NCI-H128 (cell line): ENCODE data around the gene PARS2.
"Not testable (repeated sequence)": the region's sequence is repeated elsewhere in the genome, so short reads cannot be mapped to it uniquely, and the experiment has no call there.

Experiments used
- DNase-seq: peaks from one replicate; lab custom pipeline; 2025; ENCODE audit not compliant: unreplicated experiment; lab: John Stamatoyannopoulos, UW

PARS2 gene

DNA sequence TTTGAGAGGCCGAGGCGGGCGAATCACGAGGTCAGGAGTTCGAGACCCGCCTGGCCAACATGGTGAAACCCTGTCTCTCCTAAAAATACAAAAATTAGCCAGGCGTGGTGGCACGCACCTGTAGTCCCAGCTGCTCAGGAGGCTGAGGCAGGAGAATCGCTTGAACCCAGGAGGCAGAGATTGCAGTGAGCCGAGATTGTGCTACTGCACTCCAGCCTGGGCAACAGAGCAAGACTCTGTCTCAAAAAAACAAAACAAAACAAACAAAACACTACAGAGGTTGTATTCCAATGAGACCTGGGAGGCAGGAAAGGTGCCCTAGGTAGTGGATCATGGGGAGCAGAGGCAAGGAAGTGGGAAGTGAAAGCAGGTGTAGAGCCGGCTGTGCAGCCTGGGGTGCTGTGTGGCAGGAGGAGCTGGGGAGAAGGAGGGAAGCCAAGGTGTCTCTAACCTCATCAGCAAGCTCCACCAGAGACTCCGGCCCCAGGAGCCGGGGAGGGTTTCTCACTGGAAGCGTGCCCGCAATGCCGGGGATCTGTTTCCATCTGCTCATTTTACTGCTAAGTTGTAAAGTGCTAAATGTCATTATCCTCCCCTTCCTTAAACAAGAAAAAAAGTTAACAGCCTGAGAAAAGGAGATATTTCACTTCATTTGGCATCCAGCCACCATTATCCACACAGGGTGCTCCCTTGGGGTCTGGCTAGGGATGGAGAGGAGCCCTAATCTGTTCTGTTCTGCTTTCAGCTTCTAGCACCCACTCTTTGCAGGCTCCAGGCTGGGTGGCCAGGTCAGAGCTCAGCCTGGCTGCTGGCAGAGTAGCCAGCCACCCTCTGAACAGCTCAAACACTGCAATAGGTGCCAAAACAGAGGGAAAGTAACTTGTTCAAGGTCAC is 11.8 kb upstream of the PARS2 start:
- not testable (repeated sequence) for DNase-seq

DNA sequence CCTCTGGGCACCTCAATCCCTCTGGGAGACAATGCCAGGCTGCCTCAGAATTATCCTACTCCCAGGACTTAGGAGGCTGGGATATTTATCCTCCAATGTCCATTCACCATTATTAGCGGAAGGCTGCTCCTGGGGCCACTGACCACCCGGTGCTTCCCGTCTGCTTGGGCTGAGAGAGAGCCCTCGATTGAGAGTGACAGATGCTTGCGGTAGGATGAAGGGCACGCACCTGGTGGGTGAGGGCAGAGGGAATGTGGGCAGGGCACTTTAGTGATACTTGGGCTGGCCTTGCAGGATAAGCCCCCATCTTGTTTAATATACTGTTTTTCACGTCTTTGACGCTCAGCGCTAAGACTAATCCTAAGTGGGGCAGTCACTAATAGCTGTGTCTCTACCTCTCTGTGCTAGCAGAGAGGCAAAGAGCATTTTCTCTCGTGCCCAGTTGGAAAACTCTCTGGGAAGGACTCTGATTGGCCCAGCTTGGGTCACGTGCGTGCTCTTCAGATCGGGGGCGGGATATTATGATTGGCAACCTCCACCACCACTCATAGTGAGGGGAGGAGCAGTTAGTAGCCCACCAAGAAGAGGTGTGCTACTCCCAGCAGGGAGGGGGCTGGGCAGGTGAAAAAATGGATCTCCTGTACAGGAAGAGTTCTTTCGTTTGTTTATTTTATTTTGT is 10.6 kb upstream of the PARS2 start:
- DNase-seq: no peak

DNA sequence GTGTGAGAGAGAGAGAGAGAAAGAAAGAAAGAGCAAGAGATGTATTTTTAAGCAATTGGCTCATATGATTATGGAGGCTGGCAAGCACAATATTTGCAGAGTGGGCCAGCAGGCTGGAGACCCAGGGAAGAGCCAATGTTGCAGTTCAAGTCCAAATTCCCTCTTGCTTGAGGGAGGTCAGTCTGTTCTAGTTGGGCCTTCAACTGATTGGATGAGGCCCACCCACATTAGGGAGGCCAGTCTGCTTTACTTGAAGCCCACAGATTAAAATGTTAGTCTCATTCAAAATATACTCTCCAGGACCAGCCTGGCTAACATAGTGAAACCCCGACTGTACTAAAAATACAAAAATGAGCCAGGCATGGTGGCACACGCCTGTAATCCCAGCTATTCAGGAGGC is 8.6 kb upstream of the PARS2 start:
- DNase-seq: no peak

- no peak for DNase-seq
These were observed 3.8 kb upstream of the PARS2 start for GRCh38 chr1:54768093-54768492.

DNA sequence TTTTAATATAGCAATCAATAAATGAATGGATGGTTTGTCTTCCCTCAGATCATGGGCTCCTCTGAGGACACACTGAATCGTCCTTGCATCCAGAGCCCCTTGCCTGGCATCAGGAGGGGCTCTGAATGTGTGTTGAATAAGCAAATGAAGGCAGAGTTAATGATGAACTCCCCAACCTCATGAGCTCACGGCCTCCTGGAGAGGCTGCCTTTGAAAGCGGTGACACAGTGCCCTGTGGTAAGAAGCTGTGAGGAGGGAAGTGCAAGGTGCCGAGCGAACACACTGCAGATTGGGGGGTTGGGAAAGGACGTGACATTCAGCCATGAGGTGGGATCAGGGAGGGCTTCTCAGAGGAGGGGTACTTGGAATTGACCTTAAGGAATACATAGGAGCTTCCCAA is 3.2 kb upstream of the PARS2 start:
- DNase-seq: no peak

DNA sequence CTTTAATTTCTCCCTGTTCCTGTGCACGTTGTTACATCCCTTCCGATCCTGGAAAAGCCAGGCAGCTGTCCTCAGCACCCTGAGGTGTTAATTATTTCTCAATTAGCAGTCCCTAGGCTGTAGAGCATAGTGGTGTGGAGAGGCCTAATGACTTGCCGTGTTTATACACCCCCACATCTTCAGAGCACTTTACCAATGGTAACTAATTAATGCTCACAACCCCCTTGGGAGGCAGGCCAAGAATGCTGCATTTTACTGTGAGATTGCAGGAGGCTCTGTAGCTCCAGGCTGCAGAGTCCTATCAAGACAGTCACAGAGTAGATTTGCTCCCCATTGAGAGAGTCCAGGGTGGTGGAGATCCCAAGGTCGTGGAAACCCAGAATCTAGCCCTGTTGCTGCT is 2.4 kb upstream of the PARS2 start:
- no peak for DNase-seq

DNA sequence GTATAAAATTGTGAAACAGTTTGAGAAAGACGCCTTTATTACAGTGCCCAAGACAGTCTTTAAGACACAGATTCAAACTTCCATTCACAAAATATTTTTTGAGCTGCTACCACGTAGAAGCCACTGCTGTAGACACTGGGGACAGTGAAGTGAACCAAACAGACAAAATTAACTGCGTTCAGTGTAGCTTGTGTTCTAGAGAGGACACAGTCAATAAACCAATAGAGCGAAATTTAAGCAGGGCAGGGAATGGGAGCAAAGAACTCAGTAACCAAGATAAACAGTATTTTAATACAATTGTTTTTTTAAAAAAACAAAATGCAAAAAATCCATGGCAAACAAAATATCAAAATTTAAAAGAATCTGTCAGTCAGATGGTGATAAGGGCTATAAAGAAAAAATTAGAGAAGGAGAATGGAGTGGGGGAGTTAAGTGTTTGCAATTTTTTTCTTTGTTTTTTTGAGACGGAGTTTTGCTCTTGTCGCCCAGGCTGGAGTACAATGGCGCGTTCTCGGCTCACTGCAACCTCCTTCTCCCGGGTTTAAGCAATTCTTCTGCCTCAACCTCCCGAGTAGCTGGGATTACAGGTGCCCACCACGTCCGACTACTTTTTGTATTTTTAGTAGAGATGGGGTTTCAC is 719 bp upstream of the PARS2 start:
- DNase-seq: no peak

DNA sequence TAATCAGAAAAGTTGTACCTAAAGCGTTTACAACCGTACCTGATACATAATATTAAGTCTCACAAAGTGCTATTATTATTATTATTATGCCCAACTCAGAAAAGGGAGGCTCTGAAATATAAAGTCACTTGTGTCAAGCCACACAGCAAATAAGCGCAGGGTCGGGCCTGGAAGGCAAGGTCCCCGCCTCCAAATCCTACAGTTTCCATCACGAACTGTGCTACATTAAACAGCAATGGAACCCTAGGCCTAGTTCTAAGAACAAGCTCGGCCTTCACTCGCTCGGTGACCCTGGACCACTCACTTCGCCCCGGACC is 549 bp downstream of the PARS2 start:
- no peak for DNase-seq

GRCh38 chr1:54758678-54759348 is 5.5 kb downstream of the PARS2 start:
- DNase-seq: no peak

- no peak for DNase-seq
These were observed 6.5 kb downstream of the PARS2 start for GRCh38 chr1:54757833-54758232.

DNA sequence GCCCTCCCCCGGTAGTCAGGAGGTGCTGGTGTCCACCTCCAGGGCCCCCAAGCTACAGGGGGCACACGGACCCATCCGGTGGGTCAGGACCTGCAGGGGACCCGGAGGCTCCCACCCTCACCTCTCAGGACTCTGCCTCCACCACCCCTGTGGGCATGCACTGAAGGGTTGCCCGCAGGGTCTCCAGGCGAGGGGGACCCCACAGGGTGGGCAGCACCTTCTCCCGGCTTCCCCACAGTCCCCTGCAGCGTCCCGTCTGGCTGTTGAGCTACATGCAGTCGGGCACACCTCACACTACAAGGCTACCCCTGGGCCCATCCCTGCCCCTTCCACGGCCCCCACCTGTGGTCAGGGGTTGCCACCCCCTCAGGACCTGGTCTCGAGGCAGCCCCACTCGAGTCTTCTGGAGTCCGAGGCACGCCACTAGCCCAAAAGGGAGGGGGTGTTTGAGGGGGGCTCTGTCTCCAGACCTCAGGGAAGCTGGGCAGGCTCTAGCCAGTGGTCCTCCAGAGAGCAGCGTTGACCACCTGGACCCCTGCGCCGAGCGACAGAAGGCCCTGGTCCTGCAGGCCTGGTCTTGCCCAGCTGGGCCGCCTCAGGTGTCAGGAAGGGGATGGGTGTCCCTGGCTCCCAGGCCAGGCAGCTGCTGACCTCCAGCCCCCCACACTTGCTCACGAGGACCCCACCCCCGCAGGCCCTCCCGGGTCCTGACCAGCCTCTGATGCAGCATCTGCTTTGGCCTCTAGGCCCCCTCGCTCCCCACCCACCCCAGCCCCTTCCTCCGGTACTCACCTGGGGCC is 9.6 kb downstream of the PARS2 start:
- DNase-seq: no peak

- no peak for DNase-seq
These were observed 10.3 kb downstream of the PARS2 start for GRCh38 chr1:54754045-54754444.

DNA sequence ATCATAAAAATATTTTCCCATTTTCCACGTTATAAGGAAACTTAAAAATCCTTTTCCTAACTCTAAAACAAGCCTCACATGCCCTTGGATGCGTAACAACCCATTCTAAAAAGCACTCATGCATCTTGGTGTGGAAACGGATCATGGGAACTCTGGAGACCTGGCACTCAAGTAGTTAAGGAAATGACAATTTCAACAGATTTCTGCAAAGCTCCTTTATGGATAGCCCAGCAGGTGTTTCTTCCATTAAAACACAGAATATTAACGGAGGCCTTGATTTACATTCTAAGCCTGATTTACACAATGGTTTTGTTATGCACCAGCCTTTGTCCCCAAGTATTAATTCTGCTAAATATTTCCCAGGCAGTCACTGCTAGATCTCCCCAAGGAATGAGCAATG is 12.9 kb downstream of the PARS2 start:
- DNase-seq: no peak

DNA sequence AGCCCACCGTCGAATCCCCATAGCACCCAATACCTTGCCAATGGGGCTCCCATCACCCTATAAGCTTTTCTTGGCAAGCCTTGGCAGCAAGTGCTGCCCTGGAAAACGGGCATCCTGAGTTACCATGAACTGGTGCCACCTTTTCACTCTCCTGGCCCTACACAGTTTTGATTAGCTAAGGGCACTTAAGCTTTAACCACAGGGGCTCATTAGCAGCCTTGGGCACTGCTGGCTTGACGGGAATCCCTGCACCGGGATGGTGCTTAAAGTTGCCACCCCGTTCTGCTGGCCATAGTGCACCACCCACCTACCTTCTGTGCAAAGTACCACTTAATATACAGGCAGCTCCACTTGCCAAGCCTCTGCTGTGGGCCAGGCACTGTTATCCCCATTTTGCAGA is 13.7 kb downstream of the PARS2 start:
- DNase-seq: no peak

DNA sequence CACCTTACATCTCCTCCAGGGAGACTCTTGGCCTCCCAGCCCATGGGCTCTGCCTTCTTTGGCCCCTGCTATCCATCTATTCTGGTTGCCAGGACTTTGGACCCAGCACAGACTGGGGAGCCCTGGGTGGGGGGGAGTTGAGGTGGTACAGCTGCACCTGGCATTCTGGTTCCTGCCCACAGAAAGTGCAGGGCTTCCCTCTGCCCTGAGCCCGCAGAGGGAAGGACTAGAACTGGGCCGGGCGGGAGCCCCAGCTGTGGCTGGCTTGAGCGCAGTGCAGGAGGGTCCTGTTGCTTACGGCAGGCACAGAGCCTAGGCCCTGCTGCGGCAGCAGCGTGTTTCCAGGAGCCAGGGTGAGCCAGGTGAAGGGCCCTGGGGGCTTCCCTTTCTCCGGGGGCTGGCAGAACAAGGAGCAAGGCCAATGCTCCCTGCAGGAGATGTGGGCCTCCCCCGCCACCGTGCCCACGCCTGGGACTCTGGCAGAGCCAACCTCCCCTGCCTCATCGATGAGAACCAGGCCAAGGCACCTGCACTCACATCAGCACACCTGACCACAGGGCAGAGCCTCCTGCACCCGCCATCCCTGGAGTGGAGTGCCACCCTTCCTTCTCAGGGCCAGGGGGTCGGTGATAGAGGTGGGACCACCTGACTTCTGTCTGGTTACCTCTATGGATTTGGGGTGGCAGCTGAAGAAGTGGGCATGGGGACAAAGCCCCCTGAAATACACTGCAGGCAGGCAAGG is 16.1 kb downstream of the PARS2 start:
- no peak for DNase-seq

DNA sequence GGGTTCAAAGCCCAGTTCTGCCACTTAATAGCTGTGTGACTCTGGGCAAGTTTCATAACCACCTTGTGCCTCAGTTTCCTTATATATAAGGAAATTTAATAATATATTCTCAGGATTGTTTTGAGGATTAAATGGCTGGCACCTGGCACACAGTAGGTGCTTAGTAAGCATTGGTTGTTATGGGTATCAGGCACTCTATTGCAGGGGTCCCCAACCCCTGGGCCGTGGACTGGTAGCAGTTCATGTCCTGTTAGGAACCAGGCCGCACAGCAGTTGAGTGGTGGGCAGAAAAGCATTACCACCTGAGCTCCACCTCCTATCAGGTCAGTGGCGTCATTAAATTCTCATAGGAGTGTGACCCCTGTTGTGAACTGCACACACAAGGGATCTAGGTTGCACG is 18.5 kb downstream of the PARS2 start:
- DNase-seq: no peak

GRCh38 chr1:54745274-54745673 is 19.0 kb downstream of the PARS2 start:
- DNase-seq: no peak

DNA sequence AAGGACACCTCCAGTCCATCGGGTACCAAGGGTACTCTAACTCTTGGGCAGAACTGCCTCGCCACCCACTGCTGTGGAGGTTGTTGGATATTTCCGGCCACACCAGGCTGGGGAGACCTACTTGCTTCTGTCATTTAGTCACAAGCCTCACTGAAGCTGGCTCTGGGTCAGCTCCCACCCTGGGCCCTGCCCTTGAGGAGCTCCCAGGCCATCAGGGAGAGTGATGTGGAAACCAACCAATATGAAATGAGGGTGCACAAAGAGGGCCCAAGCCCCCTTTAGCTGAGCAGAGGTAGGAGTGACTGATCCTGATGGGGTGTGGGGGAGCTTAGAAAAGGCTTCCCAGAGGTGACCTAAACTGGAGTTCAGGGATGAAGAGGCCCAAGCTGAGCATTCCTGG is 19.6 kb downstream of the PARS2 start:
- DNase-seq: no peak

DNA sequence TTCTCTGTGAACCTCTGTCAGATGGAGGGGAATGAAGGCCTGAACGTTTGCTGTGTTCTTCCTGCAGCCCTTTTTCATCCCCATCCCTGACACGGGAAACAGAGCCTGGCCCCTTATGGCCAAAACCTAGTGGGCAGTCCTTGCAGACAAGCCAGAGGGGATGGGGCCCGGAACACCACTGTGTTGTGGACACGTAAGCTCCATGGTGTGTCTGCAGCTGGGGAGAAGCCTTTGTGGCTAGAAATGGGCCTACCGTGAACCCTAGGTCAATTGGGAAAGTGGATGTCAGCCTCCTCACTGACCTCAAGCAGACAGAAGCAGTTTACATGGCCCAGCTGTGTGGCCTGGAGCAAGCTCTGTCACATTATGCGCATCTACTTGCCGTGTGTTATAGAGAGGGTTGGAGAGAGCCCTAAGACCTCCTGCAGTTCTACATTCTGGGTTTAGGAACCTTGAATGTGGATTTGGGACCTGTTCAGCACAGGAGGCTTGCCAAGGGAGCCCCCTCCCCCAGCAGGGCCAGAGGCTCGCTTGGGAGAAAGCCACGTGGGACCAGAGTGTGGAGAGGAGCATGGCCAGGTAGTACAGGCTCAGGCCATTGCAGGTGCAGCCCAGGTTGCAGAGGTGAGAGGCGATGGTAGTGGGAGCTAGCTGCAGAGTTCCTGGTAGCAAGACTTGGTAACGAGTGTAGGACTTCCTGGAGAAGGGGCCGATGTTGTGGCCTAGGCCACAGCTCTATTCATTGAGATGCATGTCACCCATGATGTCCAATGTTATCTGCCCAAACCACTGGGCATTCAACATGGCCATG is 20.7 kb downstream of the PARS2 start:
- DNase-seq: no peak
